Measurements from ENCODE around the gene DPH3.

DPH3 gene

DNA sequence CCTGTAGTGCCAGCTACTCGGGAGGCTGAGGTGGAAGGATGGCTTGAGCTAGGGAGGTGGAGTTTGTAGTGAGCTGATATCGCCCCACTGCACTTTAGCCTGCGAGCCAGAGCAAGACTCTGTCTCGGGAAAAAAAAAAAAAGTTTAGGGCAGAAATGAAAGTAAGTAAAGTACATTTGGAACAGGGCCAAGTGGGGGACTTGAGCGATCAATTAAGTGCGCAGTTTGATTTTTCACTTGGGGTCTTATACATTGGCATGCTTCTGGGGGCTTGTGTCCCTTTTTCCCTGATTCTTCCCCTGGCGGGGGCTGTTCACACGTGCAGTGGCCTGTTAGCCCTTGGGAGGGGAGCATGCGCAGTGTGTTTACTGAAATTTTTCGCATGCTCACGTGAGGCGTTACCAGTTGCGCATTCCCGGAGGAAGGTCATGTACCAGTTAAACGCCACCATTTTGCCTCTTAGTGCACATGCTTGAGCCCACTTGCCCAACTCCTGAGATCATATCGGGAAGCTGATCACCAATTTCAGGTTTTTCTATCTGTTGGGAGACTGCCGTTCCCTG lies 48.3 kb downstream of the DPH3 start:
- TF ChIP-seq FOXP2 (optimal IDR thresholded peaks at IDR 0.05; ENCODE audit: borderline replicate concordance, extremely low read depth, extremely low read length, insufficient read depth), result no peak
- TF ChIP-seq, protein P1, sequence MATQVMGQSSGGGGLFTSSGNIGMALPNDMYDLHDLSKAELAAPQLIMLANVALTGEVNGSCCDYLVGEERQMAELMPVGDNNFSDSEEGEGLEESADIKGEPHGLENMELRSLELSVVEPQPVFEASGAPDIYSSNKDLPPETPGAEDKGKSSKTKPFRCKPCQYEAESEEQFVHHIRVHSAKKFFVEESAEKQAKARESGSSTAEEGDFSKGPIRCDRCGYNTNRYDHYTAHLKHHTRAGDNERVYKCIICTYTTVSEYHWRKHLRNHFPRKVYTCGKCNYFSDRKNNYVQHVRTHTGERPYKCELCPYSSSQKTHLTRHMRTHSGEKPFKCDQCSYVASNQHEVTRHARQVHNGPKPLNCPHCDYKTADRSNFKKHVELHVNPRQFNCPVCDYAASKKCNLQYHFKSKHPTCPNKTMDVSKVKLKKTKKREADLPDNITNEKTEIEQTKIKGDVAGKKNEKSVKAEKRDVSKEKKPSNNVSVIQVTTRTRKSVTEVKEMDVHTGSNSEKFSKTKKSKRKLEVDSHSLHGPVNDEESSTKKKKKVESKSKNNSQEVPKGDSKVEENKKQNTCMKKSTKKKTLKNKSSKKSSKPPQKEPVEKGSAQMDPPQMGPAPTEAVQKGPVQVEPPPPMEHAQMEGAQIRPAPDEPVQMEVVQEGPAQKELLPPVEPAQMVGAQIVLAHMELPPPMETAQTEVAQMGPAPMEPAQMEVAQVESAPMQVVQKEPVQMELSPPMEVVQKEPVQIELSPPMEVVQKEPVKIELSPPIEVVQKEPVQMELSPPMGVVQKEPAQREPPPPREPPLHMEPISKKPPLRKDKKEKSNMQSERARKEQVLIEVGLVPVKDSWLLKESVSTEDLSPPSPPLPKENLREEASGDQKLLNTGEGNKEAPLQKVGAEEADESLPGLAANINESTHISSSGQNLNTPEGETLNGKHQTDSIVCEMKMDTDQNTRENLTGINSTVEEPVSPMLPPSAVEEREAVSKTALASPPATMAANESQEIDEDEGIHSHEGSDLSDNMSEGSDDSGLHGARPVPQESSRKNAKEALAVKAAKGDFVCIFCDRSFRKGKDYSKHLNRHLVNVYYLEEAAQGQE (IDR thresholded peaks at IDR 0.05; ENCODE audit: insufficient read depth in 1 of 2, low read depth in 2 of 2, low read length in 2 of 2), result no peak
- no peak for TF ChIP-seq POLR2AphosphoS5 (IDR thresholded peaks at IDR 0.05; ENCODE audit: low read depth, low read length)
- no peak for TF ChIP-seq SIN3A (IDR thresholded peaks at IDR 0.05; ENCODE audit: borderline replicate concordance, insufficient read depth, low read length)

GRCh38 chr3:16214366-16214765 lies 50.4 kb downstream of the DPH3 start:
- TF ChIP-seq, protein P1 (IDR thresholded peaks at IDR 0.05; ENCODE audit: insufficient read depth in 1 of 2, low read depth in 2 of 2, low read length in 2 of 2), result no peak
- TF ChIP-seq POLR2AphosphoS5 (IDR thresholded peaks at IDR 0.05; ENCODE audit: low read depth, low read length) (no peak), SIN3A (IDR thresholded peaks at IDR 0.05; ENCODE audit: borderline replicate concordance, insufficient read depth, low read length) (no peak), FOXP2 (optimal IDR thresholded peaks at IDR 0.05; ENCODE audit: borderline replicate concordance, extremely low read depth, extremely low read length, insufficient read depth) (no peak), TAF1 (IDR thresholded peaks at IDR 0.05; ENCODE audit: borderline replicate concordance, insufficient read depth, low read length) (no peak)

DNA sequence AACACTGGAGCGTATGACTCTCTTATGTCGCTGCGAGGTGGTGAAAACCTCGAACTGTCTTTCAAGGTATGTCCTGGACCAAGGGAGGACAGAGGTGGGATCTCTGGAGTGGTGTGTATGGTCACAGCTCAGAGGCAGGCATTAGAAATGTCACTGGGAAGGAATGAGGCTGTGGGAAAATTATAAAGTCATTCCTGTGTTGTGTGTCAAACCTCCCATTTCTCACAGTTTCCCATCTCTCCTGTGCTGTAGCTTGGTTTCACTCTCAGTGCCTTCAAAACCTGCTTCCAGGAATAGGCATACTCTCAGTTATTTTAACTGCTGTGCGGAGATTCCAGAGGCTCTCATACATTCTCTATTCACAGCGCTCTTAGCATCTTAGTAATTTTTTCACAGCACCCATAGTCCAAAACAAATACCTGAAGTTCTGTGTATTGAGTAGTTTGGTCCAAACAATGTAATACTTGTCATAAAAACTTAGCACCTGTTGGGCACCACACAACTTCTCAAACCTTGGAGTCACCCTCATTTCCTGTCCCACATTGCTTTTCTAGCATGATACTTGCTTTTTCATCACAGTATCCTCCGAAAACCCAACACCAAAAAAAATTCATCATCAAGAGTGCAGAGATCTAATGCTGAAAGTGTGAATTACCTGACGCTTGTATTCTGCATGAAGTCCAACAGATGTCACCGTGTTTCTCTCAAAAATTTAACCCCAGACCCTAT lies 53.4 kb downstream of the DPH3 start:
- TF ChIP-seq FOXP2 (optimal IDR thresholded peaks at IDR 0.05; ENCODE audit: borderline replicate concordance, extremely low read depth, extremely low read length, insufficient read depth), result no peak
- no peak for TF ChIP-seq POLR2AphosphoS5 (IDR thresholded peaks at IDR 0.05; ENCODE audit: low read depth, low read length)
- TF ChIP-seq SIN3A (IDR thresholded peaks at IDR 0.05; ENCODE audit: borderline replicate concordance, insufficient read depth, low read length), result no peak
- TF ChIP-seq, protein P1 (IDR thresholded peaks at IDR 0.05; ENCODE audit: insufficient read depth in 1 of 2, low read depth in 2 of 2, low read length in 2 of 2), result no peak
- TF ChIP-seq TAF1 (IDR thresholded peaks at IDR 0.05; ENCODE audit: borderline replicate concordance, insufficient read depth, low read length), result no peak
